ENCODE measurements around the gene FAM229A. TPM values are rescaled to one million over a fixed set of nuclear protein-coding genes. Genes with fewer than 3 reads are reported as not detected.

FAM229A gene
- total RNA-seq, 1 experiment from 2014 or later = 9.4 TPM

DNA sequence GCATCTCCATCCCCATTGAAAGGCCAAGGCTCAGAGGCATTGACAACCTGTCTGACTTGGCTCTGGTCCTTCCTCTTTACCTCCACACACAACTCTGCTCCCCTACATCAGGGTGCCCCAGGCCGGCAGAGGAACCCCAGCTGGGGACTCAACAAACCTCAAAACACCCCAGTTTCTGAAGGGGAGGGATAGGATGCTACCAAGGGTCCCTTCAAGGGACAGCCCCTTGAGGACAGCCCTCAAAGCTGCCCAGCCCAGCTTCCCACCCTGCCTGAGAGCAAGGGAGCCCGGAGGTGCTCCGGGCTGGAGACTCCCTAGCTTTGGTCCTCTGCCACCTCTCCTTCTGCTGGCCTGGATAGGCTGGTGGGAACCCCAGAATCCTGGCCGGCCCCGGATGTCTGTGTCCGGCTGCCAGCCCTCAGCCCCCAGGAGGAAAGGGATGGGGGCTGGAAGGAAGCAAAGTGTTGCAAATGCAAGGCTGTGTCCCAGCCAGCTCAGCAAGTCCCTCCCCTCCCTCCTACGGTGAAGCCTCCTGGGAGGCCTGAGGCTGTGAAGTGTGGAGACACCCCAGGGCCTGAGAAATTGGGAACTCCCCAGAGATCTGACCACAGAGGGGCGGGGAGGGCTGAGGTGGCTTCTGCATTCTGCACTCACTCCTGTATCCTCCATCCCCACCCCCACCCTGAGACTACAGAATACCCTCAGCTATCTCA is 25.2 kb downstream of the FAM229A start:
- no peak overlapping the region for H3K27ac Mint-ChIP-seq
- peaks cover 16% of the 10 kb centered on the region for H3K27me3 Mint-ChIP-seq (ENCODE audit: low read depth)
- TF ChIP-seq HMGA2 (CRISPR knock-in tag; IDR thresholded peaks at IDR 0.05) (no peak), ATF1 (CRISPR knock-in tag; IDR thresholded peaks at IDR 0.05) (no peak), ELF4 (CRISPR knock-in tag; IDR thresholded peaks at IDR 0.05; ENCODE audit: low read depth) (no peak), NR3C1 (CRISPR knock-in tag; conservative IDR thresholded peaks at IDR 0.05; ENCODE audit: low read depth) (no peak), JUN (CRISPR knock-in tag; IDR thresholded peaks at IDR 0.05) (no peak), TP53 (CRISPR knock-in tag; IDR thresholded peaks at IDR 0.05) (no peak), ZNF263 (CRISPR knock-in tag; IDR thresholded peaks at IDR 0.05; ENCODE audit: low read depth) (no peak), ZNF317 (CRISPR knock-in tag; IDR thresholded peaks at IDR 0.05; ENCODE audit: borderline replicate concordance, low read depth) (no peak), SOX15 (CRISPR knock-in tag; IDR thresholded peaks at IDR 0.05) (no peak), NFATC4 (CRISPR knock-in tag; IDR thresholded peaks at IDR 0.05) (no peak)
- TF ChIP-seq, protein P1, sequence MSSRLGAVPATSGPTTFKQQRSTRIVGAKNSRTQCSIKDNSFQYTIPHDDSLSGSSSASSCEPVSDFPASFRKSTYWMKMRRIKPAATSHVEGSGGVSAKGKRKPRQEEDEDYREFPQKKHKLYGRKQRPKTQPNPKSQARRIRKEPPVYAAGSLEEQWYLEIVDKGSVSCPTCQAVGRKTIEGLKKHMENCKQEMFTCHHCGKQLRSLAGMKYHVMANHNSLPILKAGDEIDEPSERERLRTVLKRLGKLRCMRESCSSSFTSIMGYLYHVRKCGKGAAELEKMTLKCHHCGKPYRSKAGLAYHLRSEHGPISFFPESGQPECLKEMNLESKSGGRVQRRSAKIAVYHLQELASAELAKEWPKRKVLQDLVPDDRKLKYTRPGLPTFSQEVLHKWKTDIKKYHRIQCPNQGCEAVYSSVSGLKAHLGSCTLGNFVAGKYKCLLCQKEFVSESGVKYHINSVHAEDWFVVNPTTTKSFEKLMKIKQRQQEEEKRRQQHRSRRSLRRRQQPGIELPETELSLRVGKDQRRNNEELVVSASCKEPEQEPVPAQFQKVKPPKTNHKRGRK (CRISPR knock-in tag; IDR thresholded peaks at IDR 0.05; ENCODE audit: borderline replicate concordance) = no peak
- TF ChIP-seq, protein P2, sequence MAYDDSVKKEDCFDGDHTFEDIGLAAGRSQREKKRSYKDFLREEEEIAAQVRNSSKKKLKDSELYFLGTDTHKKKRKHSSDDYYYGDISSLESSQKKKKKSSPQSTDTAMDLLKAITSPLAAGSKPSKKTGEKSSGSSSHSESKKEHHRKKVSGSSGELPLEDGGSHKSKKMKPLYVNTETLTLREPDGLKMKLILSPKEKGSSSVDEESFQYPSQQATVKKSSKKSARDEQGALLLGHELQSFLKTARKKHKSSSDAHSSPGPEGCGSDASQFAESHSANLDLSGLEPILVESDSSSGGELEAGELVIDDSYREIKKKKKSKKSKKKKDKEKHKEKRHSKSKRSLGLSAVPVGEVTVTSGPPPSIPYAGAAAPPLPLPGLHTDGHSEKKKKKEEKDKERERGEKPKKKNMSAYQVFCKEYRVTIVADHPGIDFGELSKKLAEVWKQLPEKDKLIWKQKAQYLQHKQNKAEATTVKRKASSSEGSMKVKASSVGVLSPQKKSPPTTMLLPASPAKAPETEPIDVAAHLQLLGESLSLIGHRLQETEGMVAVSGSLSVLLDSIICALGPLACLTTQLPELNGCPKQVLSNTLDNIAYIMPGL (CRISPR knock-in tag; IDR thresholded peaks at IDR 0.05) = no peak
- ATAC-seq = no peak
- no peaks in the 10 kb centered on the region for H3K9me3 Mint-ChIP-seq
- peaks cover 21% of the 10 kb centered on the region for H3K36me3 Mint-ChIP-seq
- H3K4me3 Mint-ChIP-seq = peak overlapping the region; percentile 66
- H3K4me1 Mint-ChIP-seq = peaks cover 45% of the 10 kb centered on the region
- ChIA-PET CTCF (interaction anchor here (0.6 to 2.4 kb wide), 6 partner anchors 10 to 928 kb away, joined by 3 to 17 read pairs (median 7); partner anchors contain the start of gene BSDC1), POLR2A (interaction anchor here (0.6 to 2.8 kb wide), 6 partner anchors 57 to 332 kb away, joined by 4 to 16 read pairs (median 8); partner anchors contain the start of genes BSDC1 and IQCC)
- no peak for DNase-seq (ENCODE audit: low spot score)

DNA sequence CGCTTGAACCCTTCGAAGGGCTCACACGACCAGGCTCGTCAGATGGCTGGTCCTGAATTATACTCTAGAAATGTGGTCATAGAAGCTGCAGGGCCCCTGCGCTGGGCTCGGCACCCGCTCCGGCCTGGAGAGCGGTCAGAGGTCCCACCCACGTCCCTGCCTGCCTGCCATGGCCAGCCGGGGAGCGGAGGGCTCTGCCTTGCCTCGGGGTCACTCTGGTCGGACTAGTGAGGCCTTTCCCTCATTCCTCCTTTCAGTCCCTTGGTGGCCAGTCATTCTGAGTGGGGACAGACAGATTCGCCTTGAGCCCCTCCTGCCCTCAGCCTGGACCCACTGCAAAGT is 25.7 kb downstream of the FAM229A start:
- POLR2A ChIA-PET = interaction anchor here (0.6 to 2.8 kb wide), 14 partner anchors 10 to 332 kb away, joined by 3 to 18 read pairs (median 7); partner anchors contain the start of genes BSDC1, FAM229A, IQCC and TMEM39B
- no peak overlapping the region for H3K27ac Mint-ChIP-seq
- H3K9me3 Mint-ChIP-seq = no peaks in the 10 kb centered on the region
- DNase-seq (ENCODE audit: low spot score) (no peak), ATAC-seq (peak; percentile 1; the same call in 1 of the 2 replicates)
- peaks cover 25% of the 10 kb centered on the region for H3K36me3 Mint-ChIP-seq
- CTCF ChIA-PET = interaction anchor here (0.5 to 2.4 kb wide), 10 partner anchors 10 to 264 kb away, joined by 3 to 17 read pairs (median 3); partner anchors contain the start of genes BSDC1 and TMEM39B
- peak overlapping the region; percentile 66 for H3K4me3 Mint-ChIP-seq
- peaks cover 16% of the 10 kb centered on the region for H3K27me3 Mint-ChIP-seq (ENCODE audit: low read depth)
- H3K4me1 Mint-ChIP-seq = peaks cover 44% of the 10 kb centered on the region
- TF ChIP-seq ZNF219 (CRISPR knock-in tag; IDR thresholded peaks at IDR 0.05; ENCODE audit: borderline replicate concordance) = no peak
- TF ChIP-seq, protein P3, sequence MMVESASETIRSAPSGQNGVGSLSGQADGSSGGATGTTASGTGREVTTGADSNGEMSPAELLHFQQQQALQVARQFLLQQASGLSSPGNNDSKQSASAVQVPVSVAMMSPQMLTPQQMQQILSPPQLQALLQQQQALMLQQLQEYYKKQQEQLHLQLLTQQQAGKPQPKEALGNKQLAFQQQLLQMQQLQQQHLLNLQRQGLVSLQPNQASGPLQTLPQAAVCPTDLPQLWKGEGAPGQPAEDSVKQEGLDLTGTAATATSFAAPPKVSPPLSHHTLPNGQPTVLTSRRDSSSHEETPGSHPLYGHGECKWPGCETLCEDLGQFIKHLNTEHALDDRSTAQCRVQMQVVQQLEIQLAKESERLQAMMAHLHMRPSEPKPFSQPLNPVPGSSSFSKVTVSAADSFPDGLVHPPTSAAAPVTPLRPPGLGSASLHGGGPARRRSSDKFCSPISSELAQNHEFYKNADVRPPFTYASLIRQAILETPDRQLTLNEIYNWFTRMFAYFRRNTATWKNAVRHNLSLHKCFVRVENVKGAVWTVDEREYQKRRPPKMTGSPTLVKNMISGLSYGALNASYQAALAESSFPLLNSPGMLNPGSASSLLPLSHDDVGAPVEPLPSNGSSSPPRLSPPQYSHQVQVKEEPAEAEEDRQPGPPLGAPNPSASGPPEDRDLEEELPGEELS (CRISPR knock-in tag; IDR thresholded peaks at IDR 0.05) = no peak
- TF ChIP-seq, protein P4, sequence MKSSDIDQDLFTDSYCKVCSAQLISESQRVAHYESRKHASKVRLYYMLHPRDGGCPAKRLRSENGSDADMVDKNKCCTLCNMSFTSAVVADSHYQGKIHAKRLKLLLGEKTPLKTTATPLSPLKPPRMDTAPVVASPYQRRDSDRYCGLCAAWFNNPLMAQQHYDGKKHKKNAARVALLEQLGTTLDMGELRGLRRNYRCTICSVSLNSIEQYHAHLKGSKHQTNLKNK (CRISPR knock-in tag; IDR thresholded peaks at IDR 0.05) = no peak
- TF ChIP-seq ESRRA (CRISPR knock-in tag; IDR thresholded peaks at IDR 0.05; ENCODE audit: borderline replicate concordance) = no peak
- TF ChIP-seq, protein P5, sequence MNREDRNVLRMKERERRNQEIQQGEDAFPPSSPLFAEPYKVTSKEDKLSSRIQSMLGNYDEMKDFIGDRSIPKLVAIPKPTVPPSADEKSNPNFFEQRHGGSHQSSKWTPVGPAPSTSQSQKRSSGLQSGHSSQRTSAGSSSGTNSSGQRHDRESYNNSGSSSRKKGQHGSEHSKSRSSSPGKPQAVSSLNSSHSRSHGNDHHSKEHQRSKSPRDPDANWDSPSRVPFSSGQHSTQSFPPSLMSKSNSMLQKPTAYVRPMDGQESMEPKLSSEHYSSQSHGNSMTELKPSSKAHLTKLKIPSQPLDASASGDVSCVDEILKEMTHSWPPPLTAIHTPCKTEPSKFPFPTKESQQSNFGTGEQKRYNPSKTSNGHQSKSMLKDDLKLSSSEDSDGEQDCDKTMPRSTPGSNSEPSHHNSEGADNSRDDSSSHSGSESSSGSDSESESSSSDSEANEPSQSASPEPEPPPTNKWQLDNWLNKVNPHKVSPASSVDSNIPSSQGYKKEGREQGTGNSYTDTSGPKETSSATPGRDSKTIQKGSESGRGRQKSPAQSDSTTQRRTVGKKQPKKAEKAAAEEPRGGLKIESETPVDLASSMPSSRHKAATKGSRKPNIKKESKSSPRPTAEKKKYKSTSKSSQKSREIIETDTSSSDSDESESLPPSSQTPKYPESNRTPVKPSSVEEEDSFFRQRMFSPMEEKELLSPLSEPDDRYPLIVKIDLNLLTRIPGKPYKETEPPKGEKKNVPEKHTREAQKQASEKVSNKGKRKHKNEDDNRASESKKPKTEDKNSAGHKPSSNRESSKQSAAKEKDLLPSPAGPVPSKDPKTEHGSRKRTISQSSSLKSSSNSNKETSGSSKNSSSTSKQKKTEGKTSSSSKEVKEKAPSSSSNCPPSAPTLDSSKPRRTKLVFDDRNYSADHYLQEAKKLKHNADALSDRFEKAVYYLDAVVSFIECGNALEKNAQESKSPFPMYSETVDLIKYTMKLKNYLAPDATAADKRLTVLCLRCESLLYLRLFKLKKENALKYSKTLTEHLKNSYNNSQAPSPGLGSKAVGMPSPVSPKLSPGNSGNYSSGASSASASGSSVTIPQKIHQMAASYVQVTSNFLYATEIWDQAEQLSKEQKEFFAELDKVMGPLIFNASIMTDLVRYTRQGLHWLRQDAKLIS (CRISPR knock-in tag; IDR thresholded peaks at IDR 0.05; ENCODE audit: borderline replicate concordance) = no peak
- TF ChIP-seq, protein P6, sequence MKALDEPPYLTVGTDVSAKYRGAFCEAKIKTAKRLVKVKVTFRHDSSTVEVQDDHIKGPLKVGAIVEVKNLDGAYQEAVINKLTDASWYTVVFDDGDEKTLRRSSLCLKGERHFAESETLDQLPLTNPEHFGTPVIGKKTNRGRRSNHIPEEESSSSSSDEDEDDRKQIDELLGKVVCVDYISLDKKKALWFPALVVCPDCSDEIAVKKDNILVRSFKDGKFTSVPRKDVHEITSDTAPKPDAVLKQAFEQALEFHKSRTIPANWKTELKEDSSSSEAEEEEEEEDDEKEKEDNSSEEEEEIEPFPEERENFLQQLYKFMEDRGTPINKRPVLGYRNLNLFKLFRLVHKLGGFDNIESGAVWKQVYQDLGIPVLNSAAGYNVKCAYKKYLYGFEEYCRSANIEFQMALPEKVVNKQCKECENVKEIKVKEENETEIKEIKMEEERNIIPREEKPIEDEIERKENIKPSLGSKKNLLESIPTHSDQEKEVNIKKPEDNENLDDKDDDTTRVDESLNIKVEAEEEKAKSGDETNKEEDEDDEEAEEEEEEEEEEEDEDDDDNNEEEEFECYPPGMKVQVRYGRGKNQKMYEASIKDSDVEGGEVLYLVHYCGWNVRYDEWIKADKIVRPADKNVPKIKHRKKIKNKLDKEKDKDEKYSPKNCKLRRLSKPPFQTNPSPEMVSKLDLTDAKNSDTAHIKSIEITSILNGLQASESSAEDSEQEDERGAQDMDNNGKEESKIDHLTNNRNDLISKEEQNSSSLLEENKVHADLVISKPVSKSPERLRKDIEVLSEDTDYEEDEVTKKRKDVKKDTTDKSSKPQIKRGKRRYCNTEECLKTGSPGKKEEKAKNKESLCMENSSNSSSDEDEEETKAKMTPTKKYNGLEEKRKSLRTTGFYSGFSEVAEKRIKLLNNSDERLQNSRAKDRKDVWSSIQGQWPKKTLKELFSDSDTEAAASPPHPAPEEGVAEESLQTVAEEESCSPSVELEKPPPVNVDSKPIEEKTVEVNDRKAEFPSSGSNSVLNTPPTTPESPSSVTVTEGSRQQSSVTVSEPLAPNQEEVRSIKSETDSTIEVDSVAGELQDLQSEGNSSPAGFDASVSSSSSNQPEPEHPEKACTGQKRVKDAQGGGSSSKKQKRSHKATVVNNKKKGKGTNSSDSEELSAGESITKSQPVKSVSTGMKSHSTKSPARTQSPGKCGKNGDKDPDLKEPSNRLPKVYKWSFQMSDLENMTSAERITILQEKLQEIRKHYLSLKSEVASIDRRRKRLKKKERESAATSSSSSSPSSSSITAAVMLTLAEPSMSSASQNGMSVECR (CRISPR knock-in tag; IDR thresholded peaks at IDR 0.05; ENCODE audit: borderline replicate concordance) = no peak
- TF ChIP-seq GTF2I (CRISPR knock-in tag; conservative IDR thresholded peaks at IDR 0.05) = no peak
